Peyer's patch (tissue), 4 donors: ENCODE results near the gene OR4M1. TPM values are rescaled to one million over a fixed set of nuclear protein-coding genes. Genes with fewer than 3 reads are reported as not detected.
"Not testable (repeated sequence)": the region's sequence is repeated elsewhere in the genome, so short reads cannot be mapped to it uniquely, and the experiment has no call there.

Experiments used
- DNase-seq, 3 donors: peaks; one replicate each; pipeline ENCODE4 v3.0.0-alpha.2; 2017 to 2019
- H3K27ac ChIP-seq, 4 donors: fragments of 200-600 bp; sonication (generic); one replicate each; pipeline ENCODE4 v1.5.1; 2016 to 2019
- H3K27me3 ChIP-seq, 2 donors: fragments of 200-600 bp; sonication (generic); one replicate each; pipeline ENCODE4 v1.5.1; 2019
- H3K36me3 ChIP-seq, 3 donors: fragments of 200-600 bp; sonication (generic); one replicate each; pipeline ENCODE4 v1.5.1; 2016 to 2019
- H3K4me1 ChIP-seq, 4 donors: fragments of 200-600 bp; sonication (generic); one replicate each; pipeline ENCODE4 v1.5.1; 2016 to 2019
- H3K4me3 ChIP-seq, 4 donors: fragments of 200-600 bp; sonication (generic); 1 replicate in 3 of 4; 2 replicates in 1 of 4; pipeline ENCODE4 v1.5.1; 2016 to 2019; ENCODE audit warnings: mild to moderate bottlenecking in 1 of 4
- H3K9me3 ChIP-seq, 4 donors: fragments of 200-600 bp; sonication (generic); one replicate each; pipeline ENCODE4 v1.5.1; 2016 to 2019; ENCODE audit warnings: mild to moderate bottlenecking in 1 of 4
- POLR2A ChIP-seq, 2 donors: fragments of 450-650 bp; IDR thresholded peaks; one replicate each; pipeline ENCODE4 v1.5.1; 2017; ENCODE audit warnings: antibody characterized with exemption in 2 of 2, mild to moderate bottlenecking in 2 of 2, moderate library complexity in 2 of 2
- total RNA-seq, 4 donors: library from RNA; depleted of rRNA; stranded (reverse); fragments of >200 nt; gene quantifications; one replicate each; pipeline ENCODE4 v1.1.0, GENCODE V29; 2016
- TF ChIP-seq, protein P1 (sequence below), 6 experiments: fragments of 450-650 bp in 4 of 6; fragments of 200-600 bp in 2 of 6; sonication (generic) in 1 of 6; IDR thresholded peaks; one replicate each; pipeline ENCODE4 v1.5.1; 2017 to 2019; ENCODE audit warnings: antibody characterized with exemption in 6 of 6, mild to moderate bottlenecking in 3 of 6, moderate library complexity in 1 of 6

The OR4M1 gene
- total RNA-seq, 4 donors from 2014 or later = not detected

DNA sequence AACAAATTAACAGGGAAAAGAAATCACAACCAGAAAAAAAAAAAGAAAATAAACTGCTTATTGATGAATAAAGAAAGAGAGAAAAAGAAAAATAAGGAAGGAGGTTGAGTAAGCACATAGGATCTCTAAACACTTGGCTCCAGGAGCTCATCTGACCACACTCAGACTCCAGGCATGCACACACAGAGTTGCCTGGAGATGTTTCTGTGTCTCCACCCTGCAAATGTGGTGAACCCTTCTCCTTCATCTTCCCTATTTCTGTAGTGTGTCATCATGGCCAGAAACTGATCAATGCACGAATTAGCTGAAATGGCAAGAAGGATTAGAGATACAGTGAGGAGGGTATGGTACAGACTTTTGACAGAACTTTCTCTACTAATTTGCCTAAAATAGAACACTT is 50.5 kb downstream of the OR4M1 start:
- H3K27me3 ChIP-seq = no peaks in the 10 kb centered on the region
- peaks cover 0 to 12% (median 5%) of the 10 kb centered on the region in 4 donors for H3K9me3 ChIP-seq
- H3K27ac ChIP-seq = no peak overlapping the region
- H3K36me3 ChIP-seq = no peaks in the 10 kb centered on the region
- TF ChIP-seq, protein P1, sequence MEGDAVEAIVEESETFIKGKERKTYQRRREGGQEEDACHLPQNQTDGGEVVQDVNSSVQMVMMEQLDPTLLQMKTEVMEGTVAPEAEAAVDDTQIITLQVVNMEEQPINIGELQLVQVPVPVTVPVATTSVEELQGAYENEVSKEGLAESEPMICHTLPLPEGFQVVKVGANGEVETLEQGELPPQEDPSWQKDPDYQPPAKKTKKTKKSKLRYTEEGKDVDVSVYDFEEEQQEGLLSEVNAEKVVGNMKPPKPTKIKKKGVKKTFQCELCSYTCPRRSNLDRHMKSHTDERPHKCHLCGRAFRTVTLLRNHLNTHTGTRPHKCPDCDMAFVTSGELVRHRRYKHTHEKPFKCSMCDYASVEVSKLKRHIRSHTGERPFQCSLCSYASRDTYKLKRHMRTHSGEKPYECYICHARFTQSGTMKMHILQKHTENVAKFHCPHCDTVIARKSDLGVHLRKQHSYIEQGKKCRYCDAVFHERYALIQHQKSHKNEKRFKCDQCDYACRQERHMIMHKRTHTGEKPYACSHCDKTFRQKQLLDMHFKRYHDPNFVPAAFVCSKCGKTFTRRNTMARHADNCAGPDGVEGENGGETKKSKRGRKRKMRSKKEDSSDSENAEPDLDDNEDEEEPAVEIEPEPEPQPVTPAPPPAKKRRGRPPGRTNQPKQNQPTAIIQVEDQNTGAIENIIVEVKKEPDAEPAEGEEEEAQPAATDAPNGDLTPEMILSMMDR (IDR thresholded peaks at IDR 0.05) = no peak
- no peak for TF ChIP-seq POLR2A (IDR thresholded peaks at IDR 0.05)
- H3K4me1 ChIP-seq = no peaks in the 10 kb centered on the region
- no peak overlapping the region for H3K4me3 ChIP-seq
- DNase-seq = no peak

DNA sequence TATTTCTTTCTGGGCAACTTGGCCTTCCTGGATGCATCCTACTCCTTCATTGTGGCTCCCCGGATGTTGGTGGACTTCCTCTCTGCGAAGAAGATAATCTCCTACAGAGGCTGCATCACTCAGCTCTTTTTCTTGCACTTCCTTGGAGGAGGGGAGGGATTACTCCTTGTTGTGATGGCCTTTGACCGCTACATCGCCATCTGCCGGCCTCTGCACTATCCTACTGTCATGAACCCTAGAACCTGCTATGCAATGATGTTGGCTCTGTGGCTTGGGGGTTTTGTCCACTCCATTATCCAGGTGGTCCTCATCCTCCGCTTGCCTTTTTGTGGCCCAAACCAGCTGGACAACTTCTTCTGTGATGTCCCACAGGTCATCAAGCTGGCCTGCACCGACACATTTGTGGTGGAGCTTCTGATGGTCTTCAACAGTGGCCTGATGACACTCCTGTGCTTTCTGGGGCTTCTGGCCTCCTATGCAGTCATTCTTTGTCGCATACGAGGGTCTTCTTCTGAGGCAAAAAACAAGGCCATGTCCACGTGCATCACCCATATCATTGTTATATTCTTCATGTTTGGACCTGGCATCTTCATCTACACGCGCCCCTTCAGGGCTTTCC is 54.4 kb downstream of the OR4M1 start:
- not testable (repeated sequence) for H3K36me3 ChIP-seq, H3K9me3 ChIP-seq, DNase-seq, H3K4me3 ChIP-seq, H3K27ac ChIP-seq, H3K4me1 ChIP-seq, H3K27me3 ChIP-seq

DNA sequence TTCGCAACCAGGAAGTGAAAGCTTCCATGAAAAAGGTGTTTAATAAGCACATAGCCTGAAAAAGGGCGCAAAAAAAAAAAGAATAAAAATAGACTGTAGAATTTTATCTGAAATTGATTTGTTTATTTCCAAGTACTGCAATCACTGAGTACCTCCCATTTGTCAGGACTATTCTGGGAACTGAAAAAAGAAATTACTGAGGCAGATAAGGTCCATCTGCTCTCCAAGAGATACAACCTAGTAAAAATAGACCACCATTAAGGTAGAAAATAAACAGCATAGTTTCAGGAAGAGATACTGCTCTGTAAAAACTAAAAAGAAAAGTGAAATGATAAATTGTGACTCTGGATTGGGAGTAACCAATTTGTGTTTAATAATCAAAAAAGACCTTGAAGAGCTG is 55.0 kb downstream of the OR4M1 start:
- no peaks in the 10 kb centered on the region for H3K4me1 ChIP-seq
- H3K9me3 ChIP-seq = no peaks in the 10 kb centered on the region
- no peaks in the 10 kb centered on the region for H3K27me3 ChIP-seq
- no peak for TF ChIP-seq POLR2A (IDR thresholded peaks at IDR 0.05)
- TF ChIP-seq, protein P1 (IDR thresholded peaks at IDR 0.05) = no peak
- no peaks in the 10 kb centered on the region for H3K36me3 ChIP-seq
- H3K27ac ChIP-seq = no peak overlapping the region
- H3K4me3 ChIP-seq = no peak overlapping the region
- no peak for DNase-seq

Other genes with a start within 250 kb of the OR4M1 start
- not detected for gene OR11H2, start 59.6 kb upstream of the OR4M1 start, total RNA-seq
- not detected for gene OR4Q3, start 29.9 kb upstream of the OR4M1 start, total RNA-seq
- gene OR4N2, start 30.3 kb downstream of the OR4M1 start, total RNA-seq = not detected
- not detected for gene OR4K2, start 101.6 kb downstream of the OR4M1 start, total RNA-seq
- not detected for gene OR4K5, start 147.1 kb downstream of the OR4M1 start, total RNA-seq
- not detected for gene OR4K1, start 157.4 kb downstream of the OR4M1 start, total RNA-seq
- gene OR4K15, start 202.1 kb downstream of the OR4M1 start, total RNA-seq = not detected
- gene OR4Q2, start 228.7 kb downstream of the OR4M1 start, total RNA-seq = not detected
- gene OR4K14, start 245.8 kb downstream of the OR4M1 start, total RNA-seq = not detected